Spleen (tissue), 11 donors: Measurements from ENCODE around the gene FAM133A. TPM values are rescaled to one million over a fixed set of nuclear protein-coding genes. Genes with fewer than 3 reads are reported as not detected.
A peak's percentile ranks its signal among the peaks of the same experiment; 100 is the strongest.

Experiments
- DNase-seq: peaks from one replicate; pipeline ENCODE4 v3.0.0-alpha.2; 2020
- H3K27ac ChIP-seq, 8 donors: fragments of 200-600 bp; sonication (generic) in 7 of 8; 1 replicate in 4 of 8; 2 replicates in 4 of 8; pipeline versions ENCODE4 v1.5.0 to v1.8.0; 2016 to 2021; ENCODE audit warnings: inconsistent platforms in 4 of 8, mild to moderate bottlenecking in 4 of 8, moderate library complexity in 1 of 8
- H3K27me3 ChIP-seq, 7 donors: fragments of 200-600 bp; sonication (generic) in 6 of 7; replicated peaks in 1 of 7; 1 replicate in 4 of 7; 2 replicates in 3 of 7; pipeline versions ENCODE4 v1.5.0 to v1.8.0; 2016 to 2021; ENCODE audit warnings: inconsistent platforms in 3 of 7, mild to moderate bottlenecking in 1 of 7
- H3K36me3 ChIP-seq, 6 donors: fragments of 200-600 bp; sonication (generic) in 5 of 6; 1 replicate in 4 of 6; 2 replicates in 2 of 6; pipeline versions ENCODE4 v1.5.0 to v1.8.0; 2016 to 2021; ENCODE audit warnings: inconsistent platforms in 2 of 6
- H3K4me1 ChIP-seq, 6 donors: fragments of 200-600 bp; sonication (generic) in 5 of 6; 1 replicate in 3 of 6; 2 replicates in 3 of 6; pipeline versions ENCODE4 v1.5.0 to v1.8.0; 2016 to 2021; ENCODE audit warnings: inconsistent platforms in 3 of 6
- H3K4me3 ChIP-seq, 8 donors: fragments of 200-600 bp; sonication (generic) in 7 of 8; 1 replicate in 4 of 8; 2 replicates in 4 of 8; pipeline versions ENCODE4 v1.5.0 to v1.8.0; 2016 to 2021; ENCODE audit warnings: inconsistent platforms in 4 of 8, mild to moderate bottlenecking in 4 of 8, moderate library complexity in 2 of 8
- H3K9me3 ChIP-seq, 8 donors: fragments of 200-600 bp; sonication (generic) in 7 of 8; 1 replicate in 4 of 8; 2 replicates in 4 of 8; pipeline versions ENCODE4 v1.5.0 to v1.8.0; 2016 to 2021; ENCODE audit warnings: inconsistent platforms in 4 of 8
- CTCF ChIP-seq, 11 experiments: fragments of 200-600 bp in 7 of 11; fragments of 450-650 bp in 4 of 11; sonication (generic) in 4 of 11; IDR thresholded peaks in 8 of 11; conservative IDR thresholded peaks in 3 of 11; 1 replicate in 7 of 11; 2 replicates in 4 of 11; pipeline versions ENCODE4 v1.4.0 to v1.8.0; 2016 to 2021; ENCODE audit warnings: antibody characterized with exemption in 11 of 11, inconsistent platforms in 4 of 11, mild to moderate bottlenecking in 1 of 11
- POLR2A ChIP-seq, 3 donors: fragments of 450-650 bp; IDR thresholded peaks; one replicate each; pipeline ENCODE4 v1.5.1; 2017; ENCODE audit warnings: antibody characterized with exemption in 3 of 3, mild to moderate bottlenecking in 1 of 3
- POLR2AphosphoS5 ChIP-seq, 3 donors: sonication (generic); formaldehyde crosslinking; IDR thresholded peaks; one replicate each; pipeline ENCODE4 v1.5.1; 2017; ENCODE audit warnings: antibody characterized with exemption in 3 of 3
- WGBS, 5 donors: extraction: QIAGEN DNeasy Blood & Tissue Kit in 3 of 5; methylation state at CpG; one replicate each; pipeline versions ENCODE4 v1.1.5 to v1.1.7; 2013 to 2018; 5-methylcytosine and 5-hydroxymethylcytosine counted together
- intact Hi-C: fragments of 100-400 bp; cut with DNase I; formaldehyde crosslinking; loops from one replicate; pipeline ENCODE4 v1.15.0; 2023; ENCODE audit warnings: low total_unique reads
- polyA plus RNA-seq, 3 donors: library from polyadenylated mRNA; stranded (reverse); fragments of 200-250 nt; gene quantifications; one replicate each; pipeline ENCODE4 v1.2.1, GENCODE V29; 2013
- total RNA-seq, 7 donors: library from RNA; depleted of rRNA in 3 of 7; stranded (reverse); fragments of >200 nt in 3 of 7; fragmentation: NEBNext Ultra II Directional in 4 of 7; extraction: Animal tissue kit (Norgen Biotek cat#: 25700) in 4 of 7; gene quantifications; one replicate each; pipeline versions ENCODE4 v1.1.0 to v1.2.1, GENCODE V29; 2016 to 2021
- donor health status: healthy with polysubstance abuse.
- donor health status: DM: no; HTN: no; CAD: no; lungs with moderate emphysema.
- donor health status: DM: no; HTN: no; CAD: no.
- donor health status: Bipolar disorder and iron deficiency.
- donor health status: healthy.
- donor health status: DM: no; HTN: no; CAD: no.
- donor health status: DM: yes; HTN: yes; CAD: no.

The FAM133A gene
- total and polyA plus RNA-seq, 10 donors, result 0.02 to 0.26 (median 0.14) TPM; not detected in 6

DNA sequence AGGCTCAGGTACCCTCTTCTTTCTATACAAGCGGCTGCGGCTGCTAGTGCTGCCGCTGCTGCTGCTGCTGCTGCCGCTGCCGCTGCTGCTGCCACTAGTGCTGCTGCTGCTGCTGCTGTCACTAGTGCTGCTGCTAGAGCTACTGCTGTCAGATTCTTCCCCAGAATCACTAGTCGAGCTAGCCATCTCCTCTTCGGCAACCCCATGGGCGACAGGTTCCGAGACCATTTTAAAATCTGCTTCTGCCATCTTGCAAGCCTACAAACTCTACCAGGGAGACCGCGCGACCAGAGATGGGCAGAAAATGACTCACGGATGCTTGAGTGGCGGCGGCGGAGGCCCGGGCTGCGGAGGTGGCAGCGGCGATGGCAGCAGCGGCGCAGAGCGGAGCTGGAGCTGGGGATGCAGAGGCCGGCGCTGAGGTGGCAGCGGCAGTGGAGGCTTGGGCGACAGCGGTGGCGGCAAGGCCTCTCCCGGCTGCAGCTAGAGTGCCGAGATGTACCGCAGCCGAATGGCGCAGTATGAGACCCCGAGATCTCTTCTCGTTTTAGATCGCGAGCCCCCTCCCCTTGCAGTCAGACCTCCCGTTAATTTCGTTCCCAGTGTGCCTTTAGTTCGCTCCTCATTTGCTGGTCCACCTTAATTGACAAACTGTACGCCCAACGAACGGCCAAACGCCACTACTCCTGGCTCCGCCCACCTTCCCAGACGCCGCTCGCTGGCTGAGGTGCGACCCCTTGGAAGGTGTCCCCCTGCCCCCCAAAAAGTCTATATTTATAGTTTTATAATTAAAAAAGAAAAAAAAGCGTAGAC is 744 bp upstream of the FAM133A start, which contains the start of gene NAP1L3:
Gene NAP1L3 (minus strand): TSS at position 523 of the 813 bp plus-strand sequence. CDS start 274 bp downstream, at position 249.
- intact Hi-C loops, result no loop called here
- Histone ChIP-seq H3K27ac (peak within 1 kb of the TSS in 7 of 8 donors; percentile 64 to 78 (median 75)), H3K4me1 (peaks cover 0 to 4% (median 0%) of the 10 kb centered on the region in 6 donors), H3K9me3 (no peaks in the 10 kb centered on the region), H3K4me3 (peak within 1 kb of the TSS; percentile 43 to 78 (median 52)), H3K27me3 (peaks cover 0 to 27% (median 10%) of the 10 kb centered on the region in 7 donors), H3K36me3 (no peaks in the 10 kb centered on the region)
- 0 to 4% (median 1%) methylated on average over 11 to 51 of the region's 51 CpGs for WGBS, 5 donors
- no peak for TF ChIP-seq POLR2A (IDR thresholded peaks at IDR 0.05)
- peak in 2 of 3 donors; percentile 58 to 72 for TF ChIP-seq POLR2AphosphoS5 (IDR thresholded peaks at IDR 0.05)
- peak; percentile 82 for DNase-seq

GRCh38 chrX:93695981-93696380 is 22.0 kb downstream of the FAM133A start:
- 86 to 94% (median 92%) methylated on average over 6 of the region's 6 CpGs for WGBS, 5 donors
- no peaks in the 10 kb centered on the region for H3K4me1 ChIP-seq
- H3K36me3 ChIP-seq, result no peaks in the 10 kb centered on the region
- H3K27me3 ChIP-seq, result no peaks in the 10 kb centered on the region
- H3K27ac ChIP-seq, result no peak overlapping the region
- intact Hi-C loops, result no loop called here
- H3K9me3 ChIP-seq, result no peaks in the 10 kb centered on the region
- no peak for DNase-seq
- TF ChIP-seq POLR2AphosphoS5 (IDR thresholded peaks at IDR 0.05) (no peak), POLR2A (IDR thresholded peaks at IDR 0.05) (no peak), CTCF (IDR thresholded peaks at IDR 0.05 in 8 of 11, conservative IDR thresholded peaks at IDR 0.05 in 3 of 11) (no peak)
- no peak overlapping the region for H3K4me3 ChIP-seq

DNA sequence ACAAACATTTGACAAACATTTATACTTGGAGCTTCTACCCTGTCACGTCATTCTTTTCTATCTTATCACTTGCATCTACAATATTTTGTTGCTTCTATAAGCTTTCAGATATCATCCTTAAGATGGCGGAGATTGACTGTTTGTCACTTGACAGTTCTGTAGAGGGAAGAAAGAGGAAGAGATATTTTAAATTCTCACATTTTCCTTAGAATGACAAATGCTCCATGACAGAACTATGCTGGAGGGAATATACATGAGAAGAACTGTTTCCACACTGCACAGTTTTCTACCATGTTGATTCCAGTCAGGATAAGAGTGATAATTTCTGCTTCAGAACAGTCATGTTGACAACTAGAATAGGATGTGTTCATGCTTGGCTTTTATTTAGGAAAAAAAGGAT is 29.7 kb downstream of the FAM133A start:
- TF ChIP-seq POLR2AphosphoS5 (IDR thresholded peaks at IDR 0.05), result no peak
- TF ChIP-seq CTCF (IDR thresholded peaks at IDR 0.05 in 8 of 11, conservative IDR thresholded peaks at IDR 0.05 in 3 of 11), result no peak
- TF ChIP-seq POLR2A (IDR thresholded peaks at IDR 0.05), result no peak
- H3K36me3 ChIP-seq, result no peaks in the 10 kb centered on the region
- no peaks in the 10 kb centered on the region for H3K4me1 ChIP-seq
- H3K4me3 ChIP-seq, result no peak overlapping the region
- no peak for DNase-seq
- no peak overlapping the region for H3K27ac ChIP-seq
- intact Hi-C loops, result no loop called here
- H3K27me3 ChIP-seq, result no peaks in the 10 kb centered on the region
- 77 to 87% (median 81%) methylated on average over 2 of the region's 2 CpGs for WGBS, 5 donors
- no peaks in the 10 kb centered on the region for H3K9me3 ChIP-seq

DNA sequence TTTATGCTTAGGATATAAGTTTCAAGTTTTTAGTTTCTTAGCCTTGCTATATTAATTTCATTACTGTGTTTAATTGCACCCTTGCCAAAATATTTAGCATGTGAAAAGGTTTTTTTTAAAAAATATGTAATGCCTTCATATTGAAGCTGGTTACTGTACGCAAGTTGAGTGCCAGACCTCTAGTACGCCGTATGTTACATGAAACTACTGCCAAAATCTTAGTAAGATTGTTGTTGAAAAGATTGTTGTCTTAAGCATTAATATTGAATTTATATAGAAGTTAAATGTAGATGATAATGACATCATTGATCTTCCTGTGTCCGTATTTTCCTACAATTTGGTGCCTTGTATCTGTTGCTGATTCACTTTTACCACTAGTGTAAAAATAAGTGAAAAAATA is 37.1 kb downstream of the FAM133A start:
- Histone ChIP-seq H3K4me1 (no peaks in the 10 kb centered on the region), H3K4me3 (no peak overlapping the region), H3K36me3 (no peaks in the 10 kb centered on the region), H3K27me3 (no peaks in the 10 kb centered on the region), H3K27ac (no peak overlapping the region), H3K9me3 (no peaks in the 10 kb centered on the region)
- no peak for TF ChIP-seq POLR2A (IDR thresholded peaks at IDR 0.05)
- TF ChIP-seq CTCF (IDR thresholded peaks at IDR 0.05 in 8 of 11, conservative IDR thresholded peaks at IDR 0.05 in 3 of 11), result no peak
- TF ChIP-seq POLR2AphosphoS5 (IDR thresholded peaks at IDR 0.05), result no peak
- no peak for DNase-seq
- intact Hi-C loops, result no loop called here
- WGBS, 5 donors, result 84 to 93% (median 90%) methylated on average over 4 of the region's 4 CpGs
